ENCODE measurements around the gene PRKCH.

Gene PRKCH

GRCh38 chr14:61335671-61336275 lies 14.4 kb downstream of the PRKCH start:
- no peak for DNase-seq (ENCODE audit: low read depth in 2 of 2)

GRCh38 chr14:61337893-61338292 lies 16.5 kb downstream of the PRKCH start:
- DNase-seq (ENCODE audit: low read depth in 2 of 2), result peak in 1 of 2 donors; percentile 52

- DNase-seq (ENCODE audit: low read depth in 2 of 2), result no peak
These were observed 17.1 kb downstream of the PRKCH start for GRCh38 chr14:61338457-61338856.

GRCh38 chr14:61341275-61342206 lies 20.2 kb downstream of the PRKCH start:
- DNase-seq (ENCODE audit: low read depth in 2 of 2), result no peak

- peak; percentile 79 to 87 for DNase-seq (ENCODE audit: low read depth in 2 of 2)
These were observed 21.1 kb downstream of the PRKCH start for GRCh38 chr14:61342486-61342885.

- DNase-seq (ENCODE audit: low read depth in 2 of 2), result no peak
These were observed 21.6 kb downstream of the PRKCH start for GRCh38 chr14:61342932-61343331.

GRCh38 chr14:61343471-61343870 lies 22.1 kb downstream of the PRKCH start:
- DNase-seq (ENCODE audit: low read depth in 2 of 2), result no peak

- no peak for DNase-seq (ENCODE audit: low read depth in 2 of 2)
These were observed 22.6 kb downstream of the PRKCH start for GRCh38 chr14:61343991-61344405.

GRCh38 chr14:61344437-61345150 lies 23.2 kb downstream of the PRKCH start:
- DNase-seq (ENCODE audit: low read depth in 2 of 2), result no peak

GRCh38 chr14:61345151-61345482 lies 23.7 kb downstream of the PRKCH start:
- no peak for DNase-seq (ENCODE audit: low read depth in 2 of 2)

GRCh38 chr14:61346221-61346620 lies 24.8 kb downstream of the PRKCH start:
- no peak for DNase-seq (ENCODE audit: low read depth in 2 of 2)

- no peak for DNase-seq (ENCODE audit: low read depth in 2 of 2)
These were observed 25.4 kb downstream of the PRKCH start for GRCh38 chr14:61346793-61347192.

GRCh38 chr14:61347826-61348443 lies 26.6 kb downstream of the PRKCH start:
- no peak for DNase-seq (ENCODE audit: low read depth in 2 of 2)

GRCh38 chr14:61350427-61351270 lies 29.3 kb downstream of the PRKCH start:
- no peak for DNase-seq (ENCODE audit: low read depth in 2 of 2)

GRCh38 chr14:61351477-61351876 lies 30.1 kb downstream of the PRKCH start:
- no peak for DNase-seq (ENCODE audit: low read depth in 2 of 2)

GRCh38 chr14:61355892-61356325 lies 34.5 kb downstream of the PRKCH start:
- DNase-seq (ENCODE audit: low read depth in 2 of 2), result no peak

GRCh38 chr14:61357123-61357522 lies 35.7 kb downstream of the PRKCH start:
- DNase-seq (ENCODE audit: low read depth in 2 of 2), result no peak

GRCh38 chr14:61358554-61359226 lies 37.3 kb downstream of the PRKCH start:
- DNase-seq (ENCODE audit: low read depth in 2 of 2), result no peak

- DNase-seq (ENCODE audit: low read depth in 2 of 2), result no peak
These were observed 39.6 kb downstream of the PRKCH start for GRCh38 chr14:61360796-61361525.
